Measurements from ENCODE around the gene ERLEC1.

GRCh38 chr2:53793821-53794220 is 7.0 kb downstream of the ERLEC1 start:
- TF ChIP-seq POLR2A (IDR thresholded peaks at IDR 0.05) = no peak
- TF ChIP-seq EP300 (IDR thresholded peaks at IDR 0.05) = no peak
- no peak for TF ChIP-seq CTCF (IDR thresholded peaks at IDR 0.05)
- no peak for TF ChIP-seq POLR2AphosphoS5 (IDR thresholded peaks at IDR 0.05)

Measured in suprapubic skin (tissue), 4 donors.